Glutamatergic neuron (in vitro differentiated cells): ENCODE data around the gene PVALB. TPM values are rescaled to one million over a fixed set of nuclear protein-coding genes. Genes with fewer than 3 reads are reported as not detected.
A peak's percentile ranks its signal among the peaks of the same experiment; 100 is the strongest.

Experiments used
- DNase-seq: peaks from one replicate; pipeline ENCODE4 v3.0.0; 2022
- H3K27ac Mint-ChIP-seq: one replicate; pipeline ENCODE4 v1.8.0; 2020; ENCODE audit warnings: mild to moderate bottlenecking, mixed read lengths, inconsistent platforms; ENCODE audit not compliant: unreplicated experiment
- H3K27me3 Mint-ChIP-seq: one replicate; pipeline ENCODE4 v1.8.0; 2020; ENCODE audit warnings: mild to moderate bottlenecking, moderate library complexity, mixed read lengths, inconsistent platforms; ENCODE audit not compliant: unreplicated experiment
- H3K36me3 Mint-ChIP-seq: one replicate; pipeline ENCODE4 v1.8.0; 2020; ENCODE audit warnings: mild to moderate bottlenecking, mixed read lengths, inconsistent platforms; ENCODE audit not compliant: unreplicated experiment
- H3K4me1 Mint-ChIP-seq: one replicate; pipeline ENCODE4 v1.8.0; 2020; ENCODE audit warnings: mild to moderate bottlenecking, low read depth, mixed read lengths, inconsistent platforms; ENCODE audit not compliant: unreplicated experiment
- H3K4me3 Mint-ChIP-seq: one replicate; pipeline ENCODE4 v1.8.0; 2020; ENCODE audit warnings: mild to moderate bottlenecking, mixed read lengths, inconsistent platforms; ENCODE audit not compliant: unreplicated experiment
- H3K9me3 Mint-ChIP-seq: one replicate; pipeline ENCODE4 v1.8.0; 2020; ENCODE audit warnings: mild to moderate bottlenecking, moderate library complexity, mixed read lengths, inconsistent platforms; ENCODE audit not compliant: unreplicated experiment
- CTCF ChIP-seq: fragments of 200-600 bp; sonication (generic); IDR thresholded peaks from one replicate; pipeline ENCODE4 v1.5.0; 2021; ENCODE audit not compliant: partially characterized antibody, unreplicated experiment
- total RNA-seq: library from RNA; stranded (reverse); fragmentation: NEBNext Ultra II Directional; extraction: Animal tissue kit (Norgen Biotek cat#: 25700); gene quantifications from one replicate; pipeline ENCODE4 v1.2.1, GENCODE V29; 2021; ENCODE audit not compliant: unreplicated experiment

The PVALB gene
- total RNA-seq, 1 donor from 2014 or later, result not detected

- Mint-ChIP-seq H3K9me3 (peaks cover 2% of the 10 kb centered on the region), H3K4me3 (no peak overlapping the region), H3K27me3 (no peaks in the 10 kb centered on the region), H3K4me1 (peaks cover 5% of the 10 kb centered on the region), H3K36me3 (peaks cover 9% of the 10 kb centered on the region), H3K27ac (no peak overlapping the region)
- no peak for TF ChIP-seq CTCF
- DNase-seq, result no peak
Observed at GRCh38 chr22:36760786-36761185, 56.0 kb downstream of the PVALB start.

- Mint-ChIP-seq H3K36me3 (peaks cover 9% of the 10 kb centered on the region), H3K9me3 (peaks cover 2% of the 10 kb centered on the region), H3K4me3 (no peak overlapping the region), H3K4me1 (peaks cover 4% of the 10 kb centered on the region), H3K27ac (no peak overlapping the region), H3K27me3 (no peaks in the 10 kb centered on the region)
- DNase-seq, result no peak
- TF ChIP-seq CTCF, result no peak
Observed at GRCh38 chr22:36759481-36760159, 57.2 kb downstream of the PVALB start.

- H3K9me3 Mint-ChIP-seq, result no peaks in the 10 kb centered on the region
- H3K27me3 Mint-ChIP-seq, result no peaks in the 10 kb centered on the region
- DNase-seq, result no peak
- no peak overlapping the region for H3K27ac Mint-ChIP-seq
- no peak for TF ChIP-seq CTCF
- peaks cover 9% of the 10 kb centered on the region for H3K36me3 Mint-ChIP-seq
- H3K4me3 Mint-ChIP-seq, result no peak overlapping the region
- H3K4me1 Mint-ChIP-seq, result peaks cover 4% of the 10 kb centered on the region
Observed at GRCh38 chr22:36758792-36759271, 58.0 kb downstream of the PVALB start.

- peaks cover 6% of the 10 kb centered on the region for H3K36me3 Mint-ChIP-seq
- peak; percentile 92 for DNase-seq
- H3K27me3 Mint-ChIP-seq, result no peaks in the 10 kb centered on the region
- peaks cover 4% of the 10 kb centered on the region for H3K4me1 Mint-ChIP-seq
- peak; percentile 84 for TF ChIP-seq CTCF
- H3K4me3 Mint-ChIP-seq, result no peak overlapping the region
- H3K9me3 Mint-ChIP-seq, result no peaks in the 10 kb centered on the region
- H3K27ac Mint-ChIP-seq, result no peak overlapping the region
Observed at GRCh38 chr22:36757668-36758211, 59.1 kb downstream of the PVALB start.
